Measurements from ENCODE around the gene RELCH.

The RELCH gene

GRCh38 chr18:62189208-62189607 lies 2.2 kb downstream of the RELCH start:
- no peak for TF ChIP-seq TAF1 (IDR thresholded peaks at IDR 0.05; ENCODE audit: borderline replicate concordance, insufficient read depth, low read length)
- no peak for TF ChIP-seq SIN3A (IDR thresholded peaks at IDR 0.05; ENCODE audit: borderline replicate concordance, insufficient read depth, low read length)
- TF ChIP-seq POLR2AphosphoS5 (IDR thresholded peaks at IDR 0.05; ENCODE audit: low read depth, low read length) = no peak
- no peak for TF ChIP-seq REST (IDR thresholded peaks at IDR 0.05; ENCODE audit: insufficient read depth in 1 of 2, low read depth in 2 of 2, low read length in 2 of 2)
- TF ChIP-seq FOXP2 (optimal IDR thresholded peaks at IDR 0.05; ENCODE audit: borderline replicate concordance, extremely low read depth, extremely low read length, insufficient read depth) = no peak

GRCh38 chr18:62196079-62196478 lies 9.0 kb downstream of the RELCH start:
- TF ChIP-seq TAF1 (IDR thresholded peaks at IDR 0.05; ENCODE audit: borderline replicate concordance, insufficient read depth, low read length) (no peak), POLR2AphosphoS5 (IDR thresholded peaks at IDR 0.05; ENCODE audit: low read depth, low read length) (no peak), SIN3A (IDR thresholded peaks at IDR 0.05; ENCODE audit: borderline replicate concordance, insufficient read depth, low read length) (no peak), REST (IDR thresholded peaks at IDR 0.05; ENCODE audit: insufficient read depth in 1 of 2, low read depth in 2 of 2, low read length in 2 of 2) (no peak), FOXP2 (optimal IDR thresholded peaks at IDR 0.05; ENCODE audit: borderline replicate concordance, extremely low read depth, extremely low read length, insufficient read depth) (no peak)

- TF ChIP-seq REST (IDR thresholded peaks at IDR 0.05; ENCODE audit: insufficient read depth in 1 of 2, low read depth in 2 of 2, low read length in 2 of 2) (no peak), TAF1 (IDR thresholded peaks at IDR 0.05; ENCODE audit: borderline replicate concordance, insufficient read depth, low read length) (no peak), SIN3A (IDR thresholded peaks at IDR 0.05; ENCODE audit: borderline replicate concordance, insufficient read depth, low read length) (no peak), POLR2AphosphoS5 (IDR thresholded peaks at IDR 0.05; ENCODE audit: low read depth, low read length) (no peak), FOXP2 (optimal IDR thresholded peaks at IDR 0.05; ENCODE audit: borderline replicate concordance, extremely low read depth, extremely low read length, insufficient read depth) (no peak)
Measured at GRCh38 chr18:62196980-62197379, 9.9 kb downstream of the RELCH start.

- TF ChIP-seq TAF1 (IDR thresholded peaks at IDR 0.05; ENCODE audit: borderline replicate concordance, insufficient read depth, low read length) (no peak), SIN3A (IDR thresholded peaks at IDR 0.05; ENCODE audit: borderline replicate concordance, insufficient read depth, low read length) (no peak), POLR2AphosphoS5 (IDR thresholded peaks at IDR 0.05; ENCODE audit: low read depth, low read length) (no peak), REST (IDR thresholded peaks at IDR 0.05; ENCODE audit: insufficient read depth in 1 of 2, low read depth in 2 of 2, low read length in 2 of 2) (no peak), FOXP2 (optimal IDR thresholded peaks at IDR 0.05; ENCODE audit: borderline replicate concordance, extremely low read depth, extremely low read length, insufficient read depth) (no peak)
Measured at GRCh38 chr18:62198259-62198658, 11.2 kb downstream of the RELCH start.

GRCh38 chr18:62199629-62200028 lies 12.6 kb downstream of the RELCH start:
- TF ChIP-seq TAF1 (IDR thresholded peaks at IDR 0.05; ENCODE audit: borderline replicate concordance, insufficient read depth, low read length) (no peak), POLR2AphosphoS5 (IDR thresholded peaks at IDR 0.05; ENCODE audit: low read depth, low read length) (no peak), REST (IDR thresholded peaks at IDR 0.05; ENCODE audit: insufficient read depth in 1 of 2, low read depth in 2 of 2, low read length in 2 of 2) (no peak), FOXP2 (optimal IDR thresholded peaks at IDR 0.05; ENCODE audit: borderline replicate concordance, extremely low read depth, extremely low read length, insufficient read depth) (no peak), SIN3A (IDR thresholded peaks at IDR 0.05; ENCODE audit: borderline replicate concordance, insufficient read depth, low read length) (no peak)
